Endothelial cell (in vitro differentiated cells): Measurements from ENCODE around the gene EP400. TPM values are rescaled to one million over a fixed set of nuclear protein-coding genes. Genes with fewer than 3 reads are reported as not detected.

Experiments used
- DNase-seq: peaks from one replicate; pipeline ENCODE4 v3.0.0; 2021; ENCODE audit warnings: low spot score
- H3K27ac Mint-ChIP-seq: one replicate; pipeline ENCODE4 v1.8.0; 2021; ENCODE audit warnings: mixed read lengths, inconsistent platforms; ENCODE audit not compliant: unreplicated experiment
- H3K27me3 Mint-ChIP-seq: one replicate; pipeline ENCODE4 v1.8.0; 2021; ENCODE audit warnings: mild to moderate bottlenecking, moderate library complexity, mixed read lengths, inconsistent platforms; ENCODE audit not compliant: unreplicated experiment
- H3K36me3 Mint-ChIP-seq: one replicate; pipeline ENCODE4 v1.8.0; 2021; ENCODE audit warnings: mild to moderate bottlenecking, low read depth, mixed read lengths, inconsistent platforms; ENCODE audit not compliant: unreplicated experiment
- H3K4me1 Mint-ChIP-seq: one replicate; pipeline ENCODE4 v1.8.0; 2021; ENCODE audit warnings: mild to moderate bottlenecking, mixed read lengths, inconsistent platforms; ENCODE audit not compliant: unreplicated experiment
- H3K4me3 Mint-ChIP-seq: one replicate; pipeline ENCODE4 v1.8.0; 2021; ENCODE audit warnings: mild to moderate bottlenecking, mixed read lengths, inconsistent platforms; ENCODE audit not compliant: unreplicated experiment
- H3K9me3 Mint-ChIP-seq: one replicate; pipeline ENCODE4 v1.8.0; 2021; ENCODE audit warnings: mixed read lengths, inconsistent platforms; ENCODE audit not compliant: unreplicated experiment
- long read RNA-seq: library from polyadenylated mRNA; unstranded; transcript quantifications from one replicate; pipeline ENCODE4 v2.0.0, GENCODE V29; 2020; ENCODE audit not compliant: unreplicated experiment
- total RNA-seq: library from RNA; stranded (reverse); fragmentation: NEBNext Ultra II Directional; extraction: Animal tissue kit (Norgen Biotek cat#: 25700); gene quantifications from one replicate; pipeline ENCODE4 v1.2.1, GENCODE V29; 2021; ENCODE audit not compliant: unreplicated experiment
- TF ChIP-seq, protein P1 (sequence below): fragments of 200-600 bp; sonication (generic); IDR thresholded peaks from one replicate; pipeline ENCODE4 v1.5.0; 2021; ENCODE audit warnings: antibody characterized with exemption; ENCODE audit not compliant: unreplicated experiment

Gene EP400, protein sequence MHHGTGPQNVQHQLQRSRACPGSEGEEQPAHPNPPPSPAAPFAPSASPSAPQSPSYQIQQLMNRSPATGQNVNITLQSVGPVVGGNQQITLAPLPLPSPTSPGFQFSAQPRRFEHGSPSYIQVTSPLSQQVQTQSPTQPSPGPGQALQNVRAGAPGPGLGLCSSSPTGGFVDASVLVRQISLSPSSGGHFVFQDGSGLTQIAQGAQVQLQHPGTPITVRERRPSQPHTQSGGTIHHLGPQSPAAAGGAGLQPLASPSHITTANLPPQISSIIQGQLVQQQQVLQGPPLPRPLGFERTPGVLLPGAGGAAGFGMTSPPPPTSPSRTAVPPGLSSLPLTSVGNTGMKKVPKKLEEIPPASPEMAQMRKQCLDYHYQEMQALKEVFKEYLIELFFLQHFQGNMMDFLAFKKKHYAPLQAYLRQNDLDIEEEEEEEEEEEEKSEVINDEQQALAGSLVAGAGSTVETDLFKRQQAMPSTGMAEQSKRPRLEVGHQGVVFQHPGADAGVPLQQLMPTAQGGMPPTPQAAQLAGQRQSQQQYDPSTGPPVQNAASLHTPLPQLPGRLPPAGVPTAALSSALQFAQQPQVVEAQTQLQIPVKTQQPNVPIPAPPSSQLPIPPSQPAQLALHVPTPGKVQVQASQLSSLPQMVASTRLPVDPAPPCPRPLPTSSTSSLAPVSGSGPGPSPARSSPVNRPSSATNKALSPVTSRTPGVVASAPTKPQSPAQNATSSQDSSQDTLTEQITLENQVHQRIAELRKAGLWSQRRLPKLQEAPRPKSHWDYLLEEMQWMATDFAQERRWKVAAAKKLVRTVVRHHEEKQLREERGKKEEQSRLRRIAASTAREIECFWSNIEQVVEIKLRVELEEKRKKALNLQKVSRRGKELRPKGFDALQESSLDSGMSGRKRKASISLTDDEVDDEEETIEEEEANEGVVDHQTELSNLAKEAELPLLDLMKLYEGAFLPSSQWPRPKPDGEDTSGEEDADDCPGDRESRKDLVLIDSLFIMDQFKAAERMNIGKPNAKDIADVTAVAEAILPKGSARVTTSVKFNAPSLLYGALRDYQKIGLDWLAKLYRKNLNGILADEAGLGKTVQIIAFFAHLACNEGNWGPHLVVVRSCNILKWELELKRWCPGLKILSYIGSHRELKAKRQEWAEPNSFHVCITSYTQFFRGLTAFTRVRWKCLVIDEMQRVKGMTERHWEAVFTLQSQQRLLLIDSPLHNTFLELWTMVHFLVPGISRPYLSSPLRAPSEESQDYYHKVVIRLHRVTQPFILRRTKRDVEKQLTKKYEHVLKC (N-terminal part only)
- total RNA-seq = 66.2 TPM
- long read RNA-seq, partial matches to known transcripts = 1 of 4 reads
- long read RNA-seq, other reads (novel, unspliced or antisense) = 3 of 4 reads

DNA sequence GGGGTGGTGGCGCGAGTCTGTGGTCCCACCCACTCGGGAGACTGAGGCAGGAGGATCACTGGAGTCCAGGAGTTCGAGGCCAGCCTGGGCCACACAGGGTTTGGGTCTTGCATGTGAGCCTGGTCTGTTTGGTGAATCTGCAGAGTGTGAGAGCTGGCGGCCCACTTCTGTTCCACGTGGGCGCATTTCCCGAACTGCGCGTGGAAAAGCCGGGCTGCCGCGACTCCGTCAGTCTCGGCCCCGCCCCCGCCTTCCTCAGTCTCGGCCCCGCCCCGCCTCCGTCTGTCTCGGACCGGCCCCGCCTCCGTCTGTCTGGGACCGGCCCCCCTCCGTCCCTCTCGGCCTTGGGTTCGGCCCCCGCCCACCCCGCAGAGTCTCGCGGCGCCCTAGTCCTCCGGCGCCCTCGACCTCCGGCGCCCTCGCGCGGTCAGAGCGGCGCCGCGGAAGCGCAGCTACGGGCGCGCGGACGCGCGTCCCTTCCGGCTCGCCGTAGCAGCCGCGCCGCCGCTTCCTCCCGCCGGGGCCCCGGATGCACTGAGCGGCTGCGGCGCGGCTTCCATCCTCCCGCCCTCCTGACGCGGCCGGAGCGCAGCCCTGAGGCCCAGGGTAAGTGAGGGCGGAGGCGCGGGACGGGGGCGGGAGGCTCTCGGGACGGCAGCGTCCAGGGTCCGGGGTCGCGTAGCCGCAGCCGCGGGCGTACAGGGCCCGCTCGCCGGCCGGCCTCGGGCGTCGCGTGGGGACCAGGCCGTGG, at the start of gene EP400:
Gene EP400, plus strand, starts transcription at position 512 of the 751 bp plus-strand sequence. CDS start 10,678 bp downstream, outside the sequence.
- TF ChIP-seq, protein P1, sequence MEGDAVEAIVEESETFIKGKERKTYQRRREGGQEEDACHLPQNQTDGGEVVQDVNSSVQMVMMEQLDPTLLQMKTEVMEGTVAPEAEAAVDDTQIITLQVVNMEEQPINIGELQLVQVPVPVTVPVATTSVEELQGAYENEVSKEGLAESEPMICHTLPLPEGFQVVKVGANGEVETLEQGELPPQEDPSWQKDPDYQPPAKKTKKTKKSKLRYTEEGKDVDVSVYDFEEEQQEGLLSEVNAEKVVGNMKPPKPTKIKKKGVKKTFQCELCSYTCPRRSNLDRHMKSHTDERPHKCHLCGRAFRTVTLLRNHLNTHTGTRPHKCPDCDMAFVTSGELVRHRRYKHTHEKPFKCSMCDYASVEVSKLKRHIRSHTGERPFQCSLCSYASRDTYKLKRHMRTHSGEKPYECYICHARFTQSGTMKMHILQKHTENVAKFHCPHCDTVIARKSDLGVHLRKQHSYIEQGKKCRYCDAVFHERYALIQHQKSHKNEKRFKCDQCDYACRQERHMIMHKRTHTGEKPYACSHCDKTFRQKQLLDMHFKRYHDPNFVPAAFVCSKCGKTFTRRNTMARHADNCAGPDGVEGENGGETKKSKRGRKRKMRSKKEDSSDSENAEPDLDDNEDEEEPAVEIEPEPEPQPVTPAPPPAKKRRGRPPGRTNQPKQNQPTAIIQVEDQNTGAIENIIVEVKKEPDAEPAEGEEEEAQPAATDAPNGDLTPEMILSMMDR = peak; percentile 26
- peak; percentile 96 for DNase-seq
- Mint-ChIP-seq H3K27ac (no peak within 1 kb of the TSS), H3K4me3 (peak within 1 kb of the TSS; percentile 95), H3K9me3 (no peaks in the 10 kb centered on the region), H3K4me1 (peaks cover 6% of the 10 kb centered on the region), H3K27me3 (no peaks in the 10 kb centered on the region), H3K36me3 (no peaks in the 10 kb centered on the region)

DNA sequence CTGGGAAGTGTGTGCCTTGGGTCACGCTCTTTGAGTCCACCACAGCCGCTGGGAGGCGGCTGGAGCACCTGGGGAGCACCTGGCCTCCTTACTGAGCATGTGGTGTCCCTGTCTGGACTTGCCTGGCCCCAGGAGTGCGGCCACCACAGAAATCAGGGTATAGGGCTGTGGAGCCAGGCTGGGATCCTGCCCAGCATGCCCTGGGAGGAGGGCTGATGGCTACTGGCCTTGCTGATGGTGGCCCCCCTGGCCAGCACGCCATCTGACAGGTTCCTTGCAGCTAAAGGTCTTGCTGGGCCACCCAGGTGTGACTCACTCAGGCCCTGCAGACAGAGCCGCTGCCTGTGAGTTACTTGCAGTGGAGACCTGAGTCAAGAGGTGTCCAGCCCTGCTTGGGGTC, 49.3 kb upstream of the EP400 start:
- DNase-seq = no peak
- Mint-ChIP-seq H3K36me3 (no peaks in the 10 kb centered on the region), H3K9me3 (no peaks in the 10 kb centered on the region), H3K4me3 (no peak overlapping the region), H3K27me3 (peaks cover 4% of the 10 kb centered on the region), H3K4me1 (no peaks in the 10 kb centered on the region), H3K27ac (no peak overlapping the region)
- TF ChIP-seq, protein P1 = no peak

DNA sequence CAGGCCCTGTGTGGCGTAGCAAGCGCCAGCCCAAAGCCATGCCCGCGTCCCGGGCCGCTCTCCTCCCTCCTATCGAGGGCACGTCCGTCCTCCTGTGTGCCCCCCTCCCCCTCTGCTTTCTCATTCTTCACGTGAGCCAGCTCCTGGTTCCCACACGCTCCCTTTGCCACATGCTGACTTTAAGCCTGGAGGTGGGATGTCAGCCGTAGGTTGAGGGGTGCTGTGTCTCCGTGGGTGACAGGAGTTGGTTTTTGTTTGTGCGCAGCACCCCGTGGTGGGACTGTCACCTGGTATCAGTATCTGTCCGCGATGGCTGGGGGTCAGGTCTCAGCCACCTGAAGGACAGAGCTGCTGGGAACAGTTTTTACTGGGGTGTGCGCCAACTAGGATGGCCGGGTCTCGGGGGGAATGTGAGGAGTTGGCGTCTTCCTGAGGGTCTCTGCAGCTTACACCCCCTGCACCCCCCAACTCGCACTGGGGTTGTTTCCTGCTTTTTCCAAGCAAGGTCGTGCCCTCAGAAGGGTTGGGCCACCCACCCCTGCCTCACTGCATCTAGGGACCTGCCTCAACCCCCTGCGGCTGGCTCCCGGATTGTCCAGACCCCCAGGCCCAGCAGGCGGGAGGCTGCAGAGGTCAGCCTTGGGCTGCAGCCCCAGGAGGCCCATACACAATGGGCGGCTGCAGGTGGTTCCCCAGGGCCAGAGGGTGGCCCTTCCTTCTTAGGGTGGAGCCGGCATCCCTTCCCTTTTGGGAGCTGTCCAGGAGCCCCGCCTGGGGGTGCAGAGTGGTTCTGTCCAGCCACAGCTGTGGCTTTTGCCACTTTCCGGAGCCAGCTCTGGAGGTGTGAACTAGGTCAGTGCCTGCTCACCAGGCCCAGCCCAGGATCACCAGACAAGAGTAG, 48.1 kb upstream of the EP400 start:
- TF ChIP-seq, protein P1 = no peak
- no peaks in the 10 kb centered on the region for H3K9me3 Mint-ChIP-seq
- H3K27me3 Mint-ChIP-seq = peaks cover 4% of the 10 kb centered on the region
- H3K4me3 Mint-ChIP-seq = no peak overlapping the region
- H3K4me1 Mint-ChIP-seq = no peaks in the 10 kb centered on the region
- H3K36me3 Mint-ChIP-seq = no peaks in the 10 kb centered on the region
- no peak for DNase-seq
- no peak overlapping the region for H3K27ac Mint-ChIP-seq
